ENCODE measurements around the gene ATP9A.
A peak's percentile ranks its signal among the peaks of the same experiment; 100 is the strongest.
"Not testable (repeated sequence)": the region's sequence is repeated elsewhere in the genome, so short reads cannot be mapped to it uniquely, and the experiment has no call there.

Gene ATP9A

GRCh38 chr20:51665543-51666118 lies 102.6 kb downstream of the ATP9A start:
- Mint-ChIP-seq H3K27me3 (no peaks in the 10 kb centered on the region), H3K4me3 (no peak overlapping the region), H3K27ac (no peak overlapping the region), H3K9me3 (no peaks in the 10 kb centered on the region), H3K36me3 (ENCODE audit: low read depth) (no peaks in the 10 kb centered on the region), H3K4me1 (ENCODE audit: low read depth) (no peaks in the 10 kb centered on the region)
- intact Hi-C loops (cut with micrococcal nuclease), result no loop called here

GRCh38 chr20:51661609-51662178 lies 106.5 kb downstream of the ATP9A start:
- intact Hi-C loops (cut with micrococcal nuclease), result no loop called here
- H3K4me3 Mint-ChIP-seq, result no peak overlapping the region

GRCh38 chr20:51660672-51661608 lies 107.2 kb downstream of the ATP9A start:
- no peaks in the 10 kb centered on the region for H3K36me3 Mint-ChIP-seq (ENCODE audit: low read depth)
- intact Hi-C loops (cut with micrococcal nuclease), result no loop called here
- no peaks in the 10 kb centered on the region for H3K9me3 Mint-ChIP-seq
- no peak overlapping the region for H3K4me3 Mint-ChIP-seq
- no peaks in the 10 kb centered on the region for H3K4me1 Mint-ChIP-seq (ENCODE audit: low read depth)
- H3K27ac Mint-ChIP-seq, result no peak overlapping the region
- no peaks in the 10 kb centered on the region for H3K27me3 Mint-ChIP-seq

More at GRCh38 chr20:51661609-51662178, 106.5 kb downstream of the ATP9A start:
- no peaks in the 10 kb centered on the region for H3K36me3 Mint-ChIP-seq (ENCODE audit: low read depth)
- no peaks in the 10 kb centered on the region for H3K9me3 Mint-ChIP-seq
- no peaks in the 10 kb centered on the region for H3K4me1 Mint-ChIP-seq (ENCODE audit: low read depth)
- no peak overlapping the region for H3K27ac Mint-ChIP-seq
- H3K27me3 Mint-ChIP-seq, result no peaks in the 10 kb centered on the region

GRCh38 chr20:51659491-51660050 lies 108.6 kb downstream of the ATP9A start:
- H3K27me3 Mint-ChIP-seq, result no peaks in the 10 kb centered on the region
- no peaks in the 10 kb centered on the region for H3K36me3 Mint-ChIP-seq (ENCODE audit: low read depth)
- no peaks in the 10 kb centered on the region for H3K9me3 Mint-ChIP-seq
- no peaks in the 10 kb centered on the region for H3K4me1 Mint-ChIP-seq (ENCODE audit: low read depth)
- intact Hi-C loops (cut with micrococcal nuclease), result no loop called here
- no peak overlapping the region for H3K27ac Mint-ChIP-seq
- H3K4me3 Mint-ChIP-seq, result no peak overlapping the region

- H3K27me3 Mint-ChIP-seq, result no peaks in the 10 kb centered on the region
- intact Hi-C loops (cut with micrococcal nuclease), result no loop called here
- H3K9me3 Mint-ChIP-seq, result no peaks in the 10 kb centered on the region
- H3K4me1 Mint-ChIP-seq (ENCODE audit: low read depth), result peaks cover 6% of the 10 kb centered on the region
- H3K36me3 Mint-ChIP-seq (ENCODE audit: low read depth), result no peaks in the 10 kb centered on the region
- H3K4me3 Mint-ChIP-seq, result no peak overlapping the region
- no peak overlapping the region for H3K27ac Mint-ChIP-seq
These were observed 111.4 kb downstream of the ATP9A start for GRCh38 chr20:51656726-51657260.

- H3K27me3 Mint-ChIP-seq; intact Hi-C loops (cut with micrococcal nuclease); H3K4me3 Mint-ChIP-seq; H3K27ac Mint-ChIP-seq; H3K9me3 Mint-ChIP-seq; H3K36me3 Mint-ChIP-seq (ENCODE audit: low read depth): not testable (repeated sequence)
- H3K4me1 Mint-ChIP-seq (ENCODE audit: low read depth), result peaks cover 11% of the 10 kb centered on the region
These were observed 112.1 kb downstream of the ATP9A start for GRCh38 chr20:51656089-51656488.

GRCh38 chr20:51654495-51654894 lies 113.7 kb downstream of the ATP9A start:
- no peaks in the 10 kb centered on the region for H3K9me3 Mint-ChIP-seq
- intact Hi-C loops (cut with micrococcal nuclease), result no loop called here
- no peak overlapping the region for H3K27ac Mint-ChIP-seq
- no peak overlapping the region for H3K4me3 Mint-ChIP-seq
- H3K27me3 Mint-ChIP-seq, result no peaks in the 10 kb centered on the region
- no peaks in the 10 kb centered on the region for H3K36me3 Mint-ChIP-seq (ENCODE audit: low read depth)
- peaks cover 18% of the 10 kb centered on the region for H3K4me1 Mint-ChIP-seq (ENCODE audit: low read depth)

GRCh38 chr20:51654060-51654459 lies 114.1 kb downstream of the ATP9A start:
- Mint-ChIP-seq H3K9me3 (no peaks in the 10 kb centered on the region), H3K27me3 (no peaks in the 10 kb centered on the region), H3K4me1 (ENCODE audit: low read depth) (peaks cover 18% of the 10 kb centered on the region), H3K36me3 (ENCODE audit: low read depth) (no peaks in the 10 kb centered on the region), H3K4me3 (no peak overlapping the region), H3K27ac (no peak overlapping the region)
- intact Hi-C loops (cut with micrococcal nuclease), result no loop called here

- Mint-ChIP-seq H3K27me3 (no peaks in the 10 kb centered on the region), H3K4me3 (no peak overlapping the region), H3K4me1 (ENCODE audit: low read depth) (peaks cover 18% of the 10 kb centered on the region), H3K27ac (no peak overlapping the region), H3K9me3 (no peaks in the 10 kb centered on the region), H3K36me3 (ENCODE audit: low read depth) (no peaks in the 10 kb centered on the region)
- intact Hi-C loops (cut with micrococcal nuclease), result no loop called here
These were observed 115.0 kb downstream of the ATP9A start for GRCh38 chr20:51653226-51653625.

- no peak overlapping the region for H3K27ac Mint-ChIP-seq
- intact Hi-C loops (cut with micrococcal nuclease), result no loop called here
- H3K36me3 Mint-ChIP-seq (ENCODE audit: low read depth), result no peaks in the 10 kb centered on the region
- H3K27me3 Mint-ChIP-seq, result no peaks in the 10 kb centered on the region
- H3K4me1 Mint-ChIP-seq (ENCODE audit: low read depth), result peaks cover 18% of the 10 kb centered on the region
- H3K9me3 Mint-ChIP-seq, result no peaks in the 10 kb centered on the region
- no peak overlapping the region for H3K4me3 Mint-ChIP-seq
These were observed 116.2 kb downstream of the ATP9A start for GRCh38 chr20:51651921-51652549.

- Mint-ChIP-seq H3K27ac (peak overlapping the region; percentile 63), H3K27me3 (no peaks in the 10 kb centered on the region), H3K9me3 (no peaks in the 10 kb centered on the region), H3K36me3 (ENCODE audit: low read depth) (no peaks in the 10 kb centered on the region), H3K4me1 (ENCODE audit: low read depth) (peaks cover 18% of the 10 kb centered on the region), H3K4me3 (peak overlapping the region; percentile 40)
- intact Hi-C loops (cut with micrococcal nuclease), result no loop called here
These were observed 117.5 kb downstream of the ATP9A start for GRCh38 chr20:51650685-51651134.

GRCh38 chr20:51648571-51648947 lies 119.6 kb downstream of the ATP9A start:
- H3K36me3 Mint-ChIP-seq (ENCODE audit: low read depth), result no peaks in the 10 kb centered on the region
- H3K9me3 Mint-ChIP-seq, result no peaks in the 10 kb centered on the region
- H3K4me3 Mint-ChIP-seq, result no peak overlapping the region
- intact Hi-C loops (cut with micrococcal nuclease), result no loop called here
- H3K4me1 Mint-ChIP-seq (ENCODE audit: low read depth), result peaks cover 18% of the 10 kb centered on the region
- H3K27me3 Mint-ChIP-seq, result no peaks in the 10 kb centered on the region
- no peak overlapping the region for H3K27ac Mint-ChIP-seq

GRCh38 chr20:51647674-51648570 lies 120.3 kb downstream of the ATP9A start:
- H3K27ac Mint-ChIP-seq, result no peak overlapping the region
- H3K4me3 Mint-ChIP-seq, result no peak overlapping the region
- H3K27me3 Mint-ChIP-seq, result no peaks in the 10 kb centered on the region
- no peaks in the 10 kb centered on the region for H3K36me3 Mint-ChIP-seq (ENCODE audit: low read depth)
- H3K4me1 Mint-ChIP-seq (ENCODE audit: low read depth), result peaks cover 18% of the 10 kb centered on the region
- H3K9me3 Mint-ChIP-seq, result no peaks in the 10 kb centered on the region
- intact Hi-C loops (cut with micrococcal nuclease), result no loop called here
